ENCODE results near the gene RBM4. TPM values are rescaled to one million over a fixed set of nuclear protein-coding genes. Genes with fewer than 3 reads are reported as not detected.

Gene RBM4
- total RNA-seq, 4 donors from 2014 or later: 62.4 to 117 (median 69.2) TPM

- H3K4me3 ChIP-seq: no peak overlapping the region
- H3K27ac ChIP-seq: no peak overlapping the region
- H3K4me1 ChIP-seq: peaks cover 19 to 21% of the 10 kb centered on the region in 2 donors
- no peak for TF ChIP-seq POLR2A (IDR thresholded peaks at IDR 0.05)
- TF ChIP-seq CTCF (IDR thresholded peaks at IDR 0.05 in 4 of 5, conservative IDR thresholded peaks at IDR 0.05 in 1 of 5): no peak
- H3K9me3 ChIP-seq: no peaks in the 10 kb centered on the region
- DNase-seq: no peak
- ATAC-seq: no peak
- no peaks in the 10 kb centered on the region for H3K27me3 ChIP-seq
- no peaks in the 10 kb centered on the region for H3K36me3 ChIP-seq
- intact Hi-C loops (cut with DNase I; ENCODE audit: low total_unique reads) (no loop called here), in situ Hi-C loops (cut with MboI; ENCODE audit: low sequenced_read_pairs in 4 of 4) (no loop called here)
Observed at GRCh38 chr11:66614073-66614472, 24.4 kb upstream of the RBM4 start.

- in situ Hi-C loops (cut with MboI; ENCODE audit: low sequenced_read_pairs in 4 of 4) (no loop called here), intact Hi-C loops (cut with DNase I; ENCODE audit: low total_unique reads) (loop anchor here (1.0 to 2.0 kb wide), 5 partner anchors 22 to 246 kb away; partner anchors contain the start of genes CCDC87, CCS, RBM4 and RBM4B)
- ATAC-seq (peak; percentile 97 to 98), DNase-seq (peak; percentile 99 to 100)
- Histone ChIP-seq H3K9me3 (no peaks in the 10 kb centered on the region), H3K27ac (peak within 1 kb of the TSS; percentile 92 to 95 (median 94)), H3K4me3 (peak within 1 kb of the TSS; percentile 77 to 96 (median 93)), H3K4me1 (peaks cover 35 to 43% of the 10 kb centered on the region in 2 donors), H3K36me3 (no peaks in the 10 kb centered on the region), H3K27me3 (no peaks in the 10 kb centered on the region)
- peak in 1 of 5 experiments; percentile 11 for TF ChIP-seq CTCF (IDR thresholded peaks at IDR 0.05 in 4 of 5, conservative IDR thresholded peaks at IDR 0.05 in 1 of 5)
- TF ChIP-seq POLR2A (IDR thresholded peaks at IDR 0.05): peak; percentile 97 to 99
Observed at GRCh38 chr11:66616379-66617154, 21.9 kb upstream of the RBM4 start, which contains the start of gene RBM14. TSS of gene RBM14 (plus strand) at chr11:66616630. CDS start at chr11:66616721, 91 bp downstream.

GRCh38 chr11:66617155-66617834 is 21.2 kb upstream of the RBM4 start:
- in situ Hi-C loops (cut with MboI; ENCODE audit: low sequenced_read_pairs in 4 of 4) (no loop called here), intact Hi-C loops (cut with DNase I; ENCODE audit: low total_unique reads) (loop anchor here (2.0 kb wide), 3 partner anchors 24 to 246 kb away; partner anchors contain the start of genes CCDC87, CCS and SLC29A2)
- DNase-seq (peak; percentile 48 to 60), ATAC-seq (peak; percentile 22 to 24)
- no peaks in the 10 kb centered on the region for H3K9me3 ChIP-seq
- H3K4me3 ChIP-seq: peak overlapping the region; percentile 77 to 96 (median 93)
- H3K4me1 ChIP-seq: peaks cover 42 to 50% of the 10 kb centered on the region in 2 donors
- H3K27ac ChIP-seq: peak overlapping the region; percentile 92 to 95 (median 94)
- TF ChIP-seq POLR2A (IDR thresholded peaks at IDR 0.05) (no peak), CTCF (IDR thresholded peaks at IDR 0.05 in 4 of 5, conservative IDR thresholded peaks at IDR 0.05 in 1 of 5) (no peak)
- H3K36me3 ChIP-seq: no peaks in the 10 kb centered on the region
- no peaks in the 10 kb centered on the region for H3K27me3 ChIP-seq

- no peaks in the 10 kb centered on the region for H3K27me3 ChIP-seq
- intact Hi-C loops (cut with DNase I; ENCODE audit: low total_unique reads) (no loop called here), in situ Hi-C loops (cut with MboI; ENCODE audit: low sequenced_read_pairs in 4 of 4) (no loop called here)
- peaks cover 54 to 68% of the 10 kb centered on the region in 2 donors for H3K4me1 ChIP-seq
- H3K4me3 ChIP-seq: peak overlapping the region; percentile 77 to 96 (median 93)
- H3K36me3 ChIP-seq: peaks cover 0 to 2% of the 10 kb centered on the region in 2 donors
- peak overlapping the region in 2 of 4 donors; percentile 95 for H3K27ac ChIP-seq
- ATAC-seq (no peak), DNase-seq (no peak)
- H3K9me3 ChIP-seq: no peaks in the 10 kb centered on the region
- TF ChIP-seq CTCF (IDR thresholded peaks at IDR 0.05 in 4 of 5, conservative IDR thresholded peaks at IDR 0.05 in 1 of 5): no peak
- TF ChIP-seq POLR2A (IDR thresholded peaks at IDR 0.05): no peak
Observed at GRCh38 chr11:66619080-66619554, 19.4 kb upstream of the RBM4 start.

Data from gastrocnemius medialis (tissue), 4 donors.